ENCODE data around the gene TPST2.

TPST2 gene

GRCh38 chr22:26599505-26599904, 9.6 kb upstream of the TPST2 start:
- Histone ChIP-seq H3K27ac (ENCODE audit: low read length) (no peak overlapping the region), H3K4me1 (ENCODE audit: low read length) (peaks cover 23% of the 10 kb centered on the region), H3K9me3 (replicated peaks; ENCODE audit: insufficient read depth, low read length) (no peaks in the 10 kb centered on the region), H3K27me3 (replicated peaks; ENCODE audit: insufficient read depth, low read length) (no peaks in the 10 kb centered on the region), H3K4me3 (ENCODE audit: low read length) (no peak overlapping the region), H3K9ac (ENCODE audit: low read length) (no peak overlapping the region), H3K9me2 (replicated peaks; ENCODE audit: insufficient read depth, low read length) (no peaks in the 10 kb centered on the region), H3K4me2 (ENCODE audit: low read depth, low read length) (no peak overlapping the region), H3F3A (ENCODE audit: insufficient read depth, low read length) (peaks cover 11% of the 10 kb centered on the region), H3K79me2 (ENCODE audit: low read length) (no peaks in the 10 kb centered on the region), H2AFZ (ENCODE audit: low read length) (no peak overlapping the region), H4K20me1 (ENCODE audit: insufficient read depth, low read length) (no peaks in the 10 kb centered on the region), H3K36me3 (replicated peaks; ENCODE audit: insufficient read depth, low read length) (no peaks in the 10 kb centered on the region; the same call in 1 of the 2 replicates)
- TF ChIP-seq EZH2phosphoT487 (IDR thresholded peaks at IDR 0.05; ENCODE audit: low read length) (no peak), EZH2 (optimal IDR thresholded peaks at IDR 0.05; ENCODE audit: low read depth, low read length) (no peak)
- TF ChIP-seq, protein P1, sequence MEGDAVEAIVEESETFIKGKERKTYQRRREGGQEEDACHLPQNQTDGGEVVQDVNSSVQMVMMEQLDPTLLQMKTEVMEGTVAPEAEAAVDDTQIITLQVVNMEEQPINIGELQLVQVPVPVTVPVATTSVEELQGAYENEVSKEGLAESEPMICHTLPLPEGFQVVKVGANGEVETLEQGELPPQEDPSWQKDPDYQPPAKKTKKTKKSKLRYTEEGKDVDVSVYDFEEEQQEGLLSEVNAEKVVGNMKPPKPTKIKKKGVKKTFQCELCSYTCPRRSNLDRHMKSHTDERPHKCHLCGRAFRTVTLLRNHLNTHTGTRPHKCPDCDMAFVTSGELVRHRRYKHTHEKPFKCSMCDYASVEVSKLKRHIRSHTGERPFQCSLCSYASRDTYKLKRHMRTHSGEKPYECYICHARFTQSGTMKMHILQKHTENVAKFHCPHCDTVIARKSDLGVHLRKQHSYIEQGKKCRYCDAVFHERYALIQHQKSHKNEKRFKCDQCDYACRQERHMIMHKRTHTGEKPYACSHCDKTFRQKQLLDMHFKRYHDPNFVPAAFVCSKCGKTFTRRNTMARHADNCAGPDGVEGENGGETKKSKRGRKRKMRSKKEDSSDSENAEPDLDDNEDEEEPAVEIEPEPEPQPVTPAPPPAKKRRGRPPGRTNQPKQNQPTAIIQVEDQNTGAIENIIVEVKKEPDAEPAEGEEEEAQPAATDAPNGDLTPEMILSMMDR (IDR thresholded peaks at IDR 0.05; ENCODE audit: low read length), result no peak
- no peak for DNase-seq

- H3K9me3 ChIP-seq (replicated peaks; ENCODE audit: insufficient read depth, low read length), result no peaks in the 10 kb centered on the region
- no peak overlapping the region for H2AFZ ChIP-seq (ENCODE audit: low read length)
- no peaks in the 10 kb centered on the region for H4K20me1 ChIP-seq (ENCODE audit: insufficient read depth, low read length)
- H3K27me3 ChIP-seq (replicated peaks; ENCODE audit: insufficient read depth, low read length), result no peaks in the 10 kb centered on the region
- H3K4me1 ChIP-seq (ENCODE audit: low read length), result peaks cover 42% of the 10 kb centered on the region
- H3K36me3 ChIP-seq (replicated peaks; ENCODE audit: insufficient read depth, low read length), result no peaks in the 10 kb centered on the region; the same call in 1 of the 2 replicates
- no peak overlapping the region for H3K27ac ChIP-seq (ENCODE audit: low read length)
- H3F3A ChIP-seq (ENCODE audit: insufficient read depth, low read length), result peaks cover 30% of the 10 kb centered on the region
- H3K4me3 ChIP-seq (ENCODE audit: low read length), result no peak overlapping the region
- no peak overlapping the region for H3K9ac ChIP-seq (ENCODE audit: low read length)
- no peak overlapping the region for H3K4me2 ChIP-seq (ENCODE audit: low read depth, low read length)
- no peaks in the 10 kb centered on the region for H3K79me2 ChIP-seq (ENCODE audit: low read length)
- H3K9me2 ChIP-seq (replicated peaks; ENCODE audit: insufficient read depth, low read length), result no peaks in the 10 kb centered on the region
- TF ChIP-seq, protein P1 (IDR thresholded peaks at IDR 0.05; ENCODE audit: low read length), result no peak
- TF ChIP-seq EZH2 (optimal IDR thresholded peaks at IDR 0.05; ENCODE audit: low read depth, low read length), result no peak
- TF ChIP-seq EZH2phosphoT487 (IDR thresholded peaks at IDR 0.05; ENCODE audit: low read length), result no peak
- no peak for DNase-seq
Observed at GRCh38 chr22:26597480-26597879, 7.5 kb upstream of the TPST2 start.

DNA sequence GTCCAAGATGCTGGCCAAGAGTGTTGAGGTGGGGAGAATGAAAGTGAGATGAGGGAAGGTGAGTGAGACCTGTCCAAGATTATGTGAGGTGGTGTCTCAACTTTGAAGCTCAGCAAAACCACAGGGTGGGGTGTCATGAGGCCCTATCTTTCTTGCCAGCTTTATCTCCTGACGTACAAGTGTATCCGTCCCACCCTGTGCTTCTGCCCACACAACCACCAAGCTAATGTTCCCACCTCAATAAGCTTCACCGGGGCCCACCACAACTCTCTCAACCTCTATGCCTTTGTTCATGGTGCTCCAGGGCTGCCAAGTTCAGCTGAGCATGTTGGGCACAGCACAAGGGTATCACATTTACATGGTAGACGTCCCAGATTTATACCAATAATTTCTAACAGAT, 7.1 kb upstream of the TPST2 start:
- Histone ChIP-seq H3F3A (ENCODE audit: insufficient read depth, low read length) (peaks cover 35% of the 10 kb centered on the region), H2AFZ (ENCODE audit: low read length) (no peak overlapping the region), H3K9me3 (replicated peaks; ENCODE audit: insufficient read depth, low read length) (no peaks in the 10 kb centered on the region), H3K36me3 (replicated peaks; ENCODE audit: insufficient read depth, low read length) (no peaks in the 10 kb centered on the region; the same call in 1 of the 2 replicates), H3K4me2 (ENCODE audit: low read depth, low read length) (no peak overlapping the region), H3K27me3 (replicated peaks; ENCODE audit: insufficient read depth, low read length) (no peaks in the 10 kb centered on the region), H3K4me1 (ENCODE audit: low read length) (peaks cover 47% of the 10 kb centered on the region), H3K4me3 (ENCODE audit: low read length) (no peak overlapping the region), H4K20me1 (ENCODE audit: insufficient read depth, low read length) (no peaks in the 10 kb centered on the region), H3K27ac (ENCODE audit: low read length) (no peak overlapping the region), H3K79me2 (ENCODE audit: low read length) (no peaks in the 10 kb centered on the region), H3K9ac (ENCODE audit: low read length) (no peak overlapping the region), H3K9me2 (replicated peaks; ENCODE audit: insufficient read depth, low read length) (no peaks in the 10 kb centered on the region)
- TF ChIP-seq, protein P1 (IDR thresholded peaks at IDR 0.05; ENCODE audit: low read length), result no peak
- TF ChIP-seq EZH2phosphoT487 (IDR thresholded peaks at IDR 0.05; ENCODE audit: low read length) (no peak), EZH2 (optimal IDR thresholded peaks at IDR 0.05; ENCODE audit: low read depth, low read length) (no peak)
- no peak for DNase-seq
